ENCODE data around the gene OCRL.

- TF ChIP-seq EZH2 (IDR thresholded peaks at IDR 0.05; ENCODE audit: insufficient read depth, poor library complexity, severe bottlenecking) (no peak), EZH2phosphoT487 (IDR thresholded peaks at IDR 0.05; ENCODE audit: insufficient read depth, low read depth) (no peak)
These were observed 19.7 kb downstream of the OCRL start for GRCh38 chrX:129559783-129560182.
